Skeletal muscle tissue (tissue), 4 donors: ENCODE data around the gene TMEM255A. TPM values are rescaled to one million over a fixed set of nuclear protein-coding genes. Genes with fewer than 3 reads are reported as not detected.

Source experiments
- H3K27ac ChIP-seq: one replicate; pipeline ENCODE4 v1.7.0; 2013; ENCODE audit warnings: mild to moderate bottlenecking, low read depth, low read length, inconsistent platforms
- H3K27me3 ChIP-seq, 3 donors: one replicate each; pipeline ENCODE4 v1.7.0; 2013; ENCODE audit warnings: low read length in 3 of 3; ENCODE audit not compliant: control insufficient read depth in 3 of 3, insufficient read depth in 3 of 3
- H3K36me3 ChIP-seq, 3 donors: one replicate each; pipeline ENCODE4 v1.7.0; 2013; ENCODE audit warnings: low read length in 3 of 3; ENCODE audit not compliant: control insufficient read depth in 3 of 3, insufficient read depth in 3 of 3
- H3K4me1 ChIP-seq, 3 donors: one replicate each; pipeline ENCODE4 v1.7.0; 2013; ENCODE audit warnings: low read length in 3 of 3, mild to moderate bottlenecking in 3 of 3; ENCODE audit not compliant: control insufficient read depth in 3 of 3, insufficient read depth in 3 of 3
- H3K4me3 ChIP-seq, 3 donors: one replicate each; pipeline ENCODE4 v1.7.0; 2013; ENCODE audit warnings: low read length in 3 of 3
- H3K9ac ChIP-seq, 3 donors: one replicate each; pipeline ENCODE4 v1.7.0; 2013; ENCODE audit warnings: low read length in 3 of 3, mild to moderate bottlenecking in 3 of 3, moderate library complexity in 2 of 3, low read depth in 1 of 3
- H3K9me3 ChIP-seq, 3 donors: one replicate each; pipeline ENCODE4 v1.7.0; 2013; ENCODE audit warnings: low read length in 3 of 3; ENCODE audit not compliant: control insufficient read depth in 3 of 3
- total RNA-seq: library from RNA; depleted of rRNA; stranded (reverse); fragments of >200 nt; gene quantifications from one replicate; pipeline ENCODE4 v1.2.3, GENCODE V29; 2014
- donor health status: Osteomylitis.

The TMEM255A gene
- total RNA-seq, 1 donor from 2014 or later: 3.1 TPM

GRCh38 chrX:120334151-120334550 is 22.9 kb upstream of the TMEM255A start:
- no peak overlapping the region for H3K9ac ChIP-seq
- no peak overlapping the region for H3K4me3 ChIP-seq
- peaks cover 0 to 3% (median 0%) of the 10 kb centered on the region in 3 donors for H3K9me3 ChIP-seq
- H3K27ac ChIP-seq: no peak overlapping the region
- no peaks in the 10 kb centered on the region for H3K27me3 ChIP-seq
- H3K36me3 ChIP-seq: no peaks in the 10 kb centered on the region
- no peaks in the 10 kb centered on the region for H3K4me1 ChIP-seq

GRCh38 chrX:120332394-120332793 is 21.1 kb upstream of the TMEM255A start:
- no peaks in the 10 kb centered on the region for H3K4me1 ChIP-seq
- no peaks in the 10 kb centered on the region for H3K36me3 ChIP-seq
- H3K9me3 ChIP-seq: peaks cover 0 to 3% (median 0%) of the 10 kb centered on the region in 3 donors
- no peaks in the 10 kb centered on the region for H3K27me3 ChIP-seq
- H3K4me3 ChIP-seq: no peak overlapping the region
- H3K9ac ChIP-seq: no peak overlapping the region
- H3K27ac ChIP-seq: no peak overlapping the region

GRCh38 chrX:120331116-120331515 is 19.9 kb upstream of the TMEM255A start:
- H3K27ac ChIP-seq: no peak overlapping the region
- H3K36me3 ChIP-seq: no peaks in the 10 kb centered on the region
- H3K4me3 ChIP-seq: no peak overlapping the region
- H3K9ac ChIP-seq: no peak overlapping the region
- H3K9me3 ChIP-seq: no peaks in the 10 kb centered on the region
- H3K4me1 ChIP-seq: no peaks in the 10 kb centered on the region
- H3K27me3 ChIP-seq: no peaks in the 10 kb centered on the region

GRCh38 chrX:120321520-120322281 is 10.4 kb upstream of the TMEM255A start:
- Histone ChIP-seq H3K27ac (peak overlapping the region; percentile 63), H3K4me3 (no peak overlapping the region), H3K36me3 (no peaks in the 10 kb centered on the region), H3K27me3 (peaks cover 0 to 3% (median 0%) of the 10 kb centered on the region in 3 donors), H3K9me3 (no peaks in the 10 kb centered on the region), H3K4me1 (no peaks in the 10 kb centered on the region), H3K9ac (no peak overlapping the region)

- Histone ChIP-seq H3K27ac (no peak overlapping the region), H3K4me3 (no peak overlapping the region), H3K4me1 (no peaks in the 10 kb centered on the region), H3K36me3 (no peaks in the 10 kb centered on the region), H3K27me3 (peaks cover 0 to 6% (median 0%) of the 10 kb centered on the region in 3 donors), H3K9ac (no peak overlapping the region), H3K9me3 (no peaks in the 10 kb centered on the region)
These were observed 7.2 kb upstream of the TMEM255A start for GRCh38 chrX:120318411-120318810.

- no peak overlapping the region for H3K27ac ChIP-seq
- H3K9ac ChIP-seq: no peak overlapping the region
- no peaks in the 10 kb centered on the region for H3K4me1 ChIP-seq
- no peak overlapping the region for H3K4me3 ChIP-seq
- no peaks in the 10 kb centered on the region for H3K9me3 ChIP-seq
- no peaks in the 10 kb centered on the region for H3K36me3 ChIP-seq
- peaks cover 0 to 6% (median 0%) of the 10 kb centered on the region in 3 donors for H3K27me3 ChIP-seq
These were observed 5.5 kb upstream of the TMEM255A start for GRCh38 chrX:120316587-120317283.

- Histone ChIP-seq H3K4me1 (peaks cover 0 to 3% (median 2%) of the 10 kb centered on the region in 3 donors), H3K9ac (no peak overlapping the region), H3K27ac (no peak overlapping the region), H3K4me3 (no peak overlapping the region), H3K9me3 (no peaks in the 10 kb centered on the region), H3K27me3 (peaks cover 0 to 9% (median 4%) of the 10 kb centered on the region in 3 donors), H3K36me3 (no peaks in the 10 kb centered on the region)
These were observed 4.5 kb upstream of the TMEM255A start for GRCh38 chrX:120315776-120316175.

GRCh38 chrX:120311727-120312063 is 434 bp upstream of the TMEM255A start:
- Histone ChIP-seq H3K9ac (no peak overlapping the region), H3K36me3 (no peaks in the 10 kb centered on the region), H3K4me1 (peaks cover 7 to 17% (median 11%) of the 10 kb centered on the region in 3 donors), H3K27ac (no peak overlapping the region), H3K4me3 (no peak overlapping the region), H3K27me3 (peaks cover 4 to 11% (median 6%) of the 10 kb centered on the region in 3 donors), H3K9me3 (no peaks in the 10 kb centered on the region)

- Histone ChIP-seq H3K9ac (peak overlapping the region in 2 of 3 donors; percentile 2 to 16), H3K36me3 (no peaks in the 10 kb centered on the region), H3K27ac (no peak overlapping the region), H3K27me3 (peaks cover 4 to 8% (median 6%) of the 10 kb centered on the region in 3 donors), H3K4me3 (peak overlapping the region; percentile 48 to 61 (median 60)), H3K4me1 (peaks cover 7 to 17% (median 11%) of the 10 kb centered on the region in 3 donors), H3K9me3 (no peaks in the 10 kb centered on the region)
These were observed 1.2 kb downstream of the TMEM255A start for GRCh38 chrX:120309873-120310705.
